GM18858 (cell line): Measurements from ENCODE around the gene ERBB4.
A peak's percentile ranks its signal among the peaks of the same experiment; 100 is the strongest.

Experiments
- ATAC-seq: cut with Tn5 transposase; IDR thresholded peaks from one replicate; pipeline ENCODE4 v1.9.1; 2021; ENCODE audit not compliant: unreplicated experiment

Gene ERBB4

DNA sequence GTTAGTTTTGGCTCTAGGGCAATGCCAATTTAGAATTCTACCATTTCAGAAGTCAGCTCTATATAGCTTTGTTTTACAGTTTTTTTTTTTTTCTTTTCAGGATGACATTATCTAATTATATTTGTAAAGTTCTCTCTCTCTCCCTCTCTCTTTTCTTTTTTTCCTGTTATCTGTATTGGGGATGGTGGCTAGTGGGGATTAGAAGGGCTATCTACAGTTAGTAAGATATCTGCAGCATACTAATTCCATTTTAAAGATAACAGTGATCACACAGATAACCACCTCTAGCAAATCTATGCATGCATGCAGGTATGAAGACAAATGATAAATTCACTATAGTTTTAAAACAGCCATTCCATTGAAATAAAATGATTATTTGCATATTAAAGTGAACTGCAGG, 438.9 kb downstream of the ERBB4 start:
- no peak for ATAC-seq

DNA sequence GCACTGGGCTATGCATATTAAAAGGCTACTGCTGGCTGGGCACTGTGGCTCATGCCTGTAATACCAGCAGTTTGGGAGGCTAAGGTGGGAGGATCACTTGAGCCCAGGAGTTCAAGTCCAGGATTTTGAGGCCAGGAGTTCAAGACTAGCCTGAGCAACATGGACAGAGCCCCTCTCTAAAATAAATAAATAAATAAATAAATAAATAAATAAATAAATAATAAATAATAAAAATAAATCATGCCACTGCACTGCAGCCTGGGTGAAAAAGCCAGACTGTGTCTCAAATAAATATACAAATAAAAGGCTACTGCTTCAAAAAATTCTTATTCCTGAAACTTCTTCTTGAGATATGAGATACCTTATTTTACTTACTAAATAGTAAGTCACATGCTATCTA, 439.6 kb downstream of the ERBB4 start:
- ATAC-seq, result no peak

GRCh38 chr2:212097001-212097400, 441.6 kb downstream of the ERBB4 start:
- no peak for ATAC-seq

- ATAC-seq, result no peak
Measured at GRCh38 chr2:212089873-212090272, 448.7 kb downstream of the ERBB4 start.

GRCh38 chr2:212088353-212088752, 450.2 kb downstream of the ERBB4 start:
- peak; percentile 58 for ATAC-seq

GRCh38 chr2:212083492-212083891, 455.1 kb downstream of the ERBB4 start:
- no peak for ATAC-seq

DNA sequence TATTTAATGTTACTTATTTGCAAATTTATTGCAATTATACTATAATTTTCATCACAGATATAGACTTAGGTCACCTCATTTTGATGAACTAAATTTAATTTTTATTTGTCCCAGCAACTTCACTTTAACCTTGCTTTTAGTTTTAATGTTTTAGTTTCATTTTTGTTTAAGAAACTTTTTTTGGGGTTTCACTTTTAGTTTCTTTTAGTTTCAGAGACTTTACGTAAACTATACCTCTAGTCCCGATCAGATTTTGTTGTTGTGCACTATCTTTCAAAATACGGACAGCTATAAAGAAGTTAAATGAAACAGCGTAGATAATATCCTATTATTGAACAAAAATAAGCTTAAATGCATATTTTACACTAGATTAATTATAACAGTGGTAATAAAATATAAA, 460.5 kb downstream of the ERBB4 start:
- peak; percentile 88 for ATAC-seq

- no peak for ATAC-seq
Measured at GRCh38 chr2:212076456-212076855, 462.1 kb downstream of the ERBB4 start.

DNA sequence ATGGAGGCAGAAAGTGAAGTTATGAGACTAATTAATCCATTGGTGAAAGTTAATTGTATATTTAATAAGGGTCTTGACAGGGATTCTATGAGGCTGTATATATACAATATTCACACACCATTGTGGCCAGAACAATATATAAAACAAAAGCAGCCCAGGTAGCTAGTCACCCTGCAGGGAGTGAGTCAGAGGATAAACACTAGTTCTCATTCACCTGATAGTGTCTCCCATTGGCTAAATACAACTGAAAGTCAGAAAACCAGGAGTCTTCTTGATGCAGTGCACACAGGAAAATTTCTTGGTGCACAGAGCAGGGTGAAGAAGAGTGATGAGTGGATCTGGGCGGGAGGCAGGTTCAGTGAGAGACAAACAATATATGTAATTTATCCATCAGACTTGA, 465.2 kb downstream of the ERBB4 start:
- ATAC-seq, result no peak

GRCh38 chr2:212066546-212066945, 472.1 kb downstream of the ERBB4 start:
- no peak for ATAC-seq

GRCh38 chr2:212064318-212064717, 474.3 kb downstream of the ERBB4 start:
- no peak for ATAC-seq

- ATAC-seq, result peak; percentile 78
Measured at GRCh38 chr2:212052412-212053159, 486.0 kb downstream of the ERBB4 start.

- no peak for ATAC-seq
Measured at GRCh38 chr2:212050871-212051270, 487.7 kb downstream of the ERBB4 start.

DNA sequence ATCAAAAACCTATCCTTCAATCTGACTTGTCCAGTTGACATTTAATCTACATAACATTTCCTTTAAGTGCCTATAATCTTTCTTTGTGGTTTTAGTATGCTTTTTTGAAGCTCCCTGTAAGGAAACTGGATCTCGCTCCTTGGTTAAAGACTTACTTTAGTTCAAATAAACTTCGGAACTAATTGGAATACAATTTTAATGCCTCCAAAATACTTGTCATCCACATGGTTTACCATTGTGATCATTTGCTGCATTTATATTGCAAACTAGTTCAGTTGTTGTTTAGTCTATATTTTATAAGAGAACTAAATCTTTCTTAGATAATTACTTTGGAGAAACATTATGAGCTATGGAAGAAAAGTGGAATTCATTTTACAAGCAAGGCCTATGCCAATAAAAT, 496.0 kb downstream of the ERBB4 start:
- ATAC-seq, result no peak

- no peak for ATAC-seq
Measured at GRCh38 chr2:212037062-212037461, 501.5 kb downstream of the ERBB4 start.

DNA sequence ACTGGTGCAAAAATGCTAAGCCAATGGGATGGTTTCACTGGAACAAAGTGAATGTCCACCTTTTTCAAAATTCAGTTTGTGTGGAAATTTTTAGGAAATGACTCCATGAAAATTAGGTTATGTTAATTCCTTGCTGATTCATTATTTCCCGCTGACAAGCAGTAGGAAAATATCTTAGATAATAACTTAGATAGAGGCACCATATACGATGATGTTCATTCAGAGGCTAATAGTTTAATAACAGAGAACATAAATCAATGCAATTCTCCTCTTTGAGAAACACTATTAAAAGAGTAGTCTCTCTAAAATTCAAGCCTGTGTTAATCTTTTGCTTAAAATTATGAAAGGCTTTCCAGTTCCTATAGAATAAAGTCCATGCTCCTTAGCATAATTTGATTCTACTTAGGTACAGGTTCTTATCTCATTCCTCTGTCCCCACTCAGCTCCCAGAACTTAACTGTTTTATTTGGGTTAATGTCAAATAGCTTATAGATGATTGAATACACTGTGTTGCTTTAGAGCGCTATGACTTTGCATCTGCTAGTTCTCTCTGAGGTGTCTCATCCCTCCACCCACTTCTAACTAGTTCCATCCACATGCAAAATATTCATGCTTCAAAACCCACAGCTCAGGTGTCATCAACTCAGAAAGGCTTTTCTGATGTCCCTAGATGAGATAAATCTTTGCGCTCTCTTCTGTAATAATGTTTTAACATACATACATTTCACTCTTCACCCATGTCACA, 503.6 kb downstream of the ERBB4 start:
- no peak for ATAC-seq

DNA sequence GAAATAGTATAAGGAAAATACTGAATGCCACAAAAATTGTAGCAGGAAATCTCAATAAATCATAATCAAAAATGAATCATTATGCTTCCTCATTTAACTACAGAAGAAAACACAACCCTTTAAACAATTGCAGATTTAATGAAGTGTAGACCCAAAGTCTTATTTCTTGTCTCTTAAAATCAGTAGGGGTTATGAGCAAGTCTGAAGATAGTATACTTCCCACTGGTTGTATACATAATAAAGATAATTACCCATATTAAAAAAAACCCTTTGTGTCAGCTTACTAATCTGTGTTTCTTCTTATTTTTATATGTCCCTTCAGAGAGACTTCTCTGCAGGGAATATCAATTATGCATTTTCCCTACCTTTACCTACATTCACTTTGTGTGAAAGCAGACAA, 504.7 kb downstream of the ERBB4 start:
- ATAC-seq, result no peak

GRCh38 chr2:212032536-212033219, 505.9 kb downstream of the ERBB4 start:
- ATAC-seq, result no peak

DNA sequence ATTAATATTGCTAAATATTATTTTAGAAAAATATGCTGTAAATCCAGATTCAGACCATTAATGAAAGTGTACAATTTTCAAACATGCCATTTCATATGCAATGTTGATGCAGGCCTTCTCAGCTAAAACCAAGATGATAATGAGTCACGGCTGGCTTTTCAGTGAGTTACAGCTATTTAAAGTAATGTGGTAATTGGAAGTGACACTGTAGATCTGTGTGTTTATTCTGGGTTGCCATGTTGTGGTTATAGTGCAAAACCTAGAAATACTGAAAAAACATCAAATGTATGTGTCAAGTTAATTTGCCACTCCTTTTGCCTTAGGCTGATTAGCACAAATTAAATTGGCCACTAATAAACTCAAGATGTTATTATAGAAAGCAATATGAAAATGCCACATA, 506.6 kb downstream of the ERBB4 start:
- no peak for ATAC-seq

GRCh38 chr2:212030709-212031108, 507.9 kb downstream of the ERBB4 start:
- ATAC-seq, result no peak

GRCh38 chr2:212028798-212029394, 509.7 kb downstream of the ERBB4 start:
- ATAC-seq, result no peak
